Measurements from ENCODE around the gene EPHB2. TPM values are rescaled to one million over a fixed set of nuclear protein-coding genes. Genes with fewer than 3 reads are reported as not detected.

The EPHB2 gene
- total and polyA plus RNA-seq, 2 donors (not counting 1 experiment from before 2014, with no cell fraction given) = 0.07 to 0.39 TPM

DNA sequence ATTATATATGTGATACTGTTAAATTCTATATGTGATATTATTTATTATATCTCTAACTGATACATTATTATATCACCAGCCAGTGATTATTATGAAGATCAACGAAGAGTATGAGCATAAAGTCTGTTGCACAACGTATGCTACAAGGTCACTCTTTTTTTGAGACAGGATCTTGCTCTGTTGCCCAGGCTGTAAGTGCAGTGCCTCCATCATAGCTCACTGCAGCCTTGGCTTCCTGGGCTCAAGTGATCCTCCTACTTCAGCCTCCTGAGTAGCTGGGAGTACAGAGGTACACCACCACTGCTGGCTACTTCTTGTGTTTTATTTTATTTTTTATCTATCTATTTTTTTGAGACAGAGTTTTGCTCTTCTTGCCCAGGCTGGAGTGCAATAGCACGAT, 14.0 kb upstream of the EPHB2 start:
- Histone ChIP-seq H4K20me1 (ENCODE audit: control insufficient read depth, insufficient read depth, low read length, poor library complexity, severe bottlenecking) (no peaks in the 10 kb centered on the region), H3K27me3 (replicated peaks in 1 of 4; ENCODE audit: control extremely low read depth in 1 of 4, control insufficient read depth in 3 of 4, insufficient read depth in 4 of 4, low read length in 3 of 4) (no peaks in the 10 kb centered on the region), H3K27ac (ENCODE audit: low read length in 2 of 2) (no peak overlapping the region), H3K4me3 (ENCODE audit: control extremely low read depth in 1 of 5, extremely low read depth in 1 of 5, insufficient read depth in 1 of 5, low read depth in 2 of 5, low read length in 4 of 5) (no peak overlapping the region), H3K9me3 (ENCODE audit: control extremely low read depth in 1 of 3, control insufficient read depth in 2 of 3, insufficient read depth in 1 of 3, low read length in 2 of 3) (no peaks in the 10 kb centered on the region), H3K4me1 (ENCODE audit: control insufficient read depth in 2 of 2, insufficient read depth in 2 of 2, low read length in 2 of 2) (no peaks in the 10 kb centered on the region), H3K4me2 (replicated peaks; ENCODE audit: low read depth, low read length, poor library complexity, severe bottlenecking) (no peak overlapping the region), H3K36me3 (replicated peaks in 1 of 2; ENCODE audit: control extremely low read depth in 1 of 2, control insufficient read depth in 1 of 2, extremely low read depth in 1 of 2, insufficient read depth in 2 of 2, low read length in 1 of 2) (no peaks in the 10 kb centered on the region), H3K9ac (ENCODE audit: low read length) (no peak overlapping the region), H2AFZ (ENCODE audit: insufficient read depth, low read depth, low read length, poor library complexity, severe bottlenecking) (no peak overlapping the region), H3K79me2 (ENCODE audit: control insufficient read depth, insufficient read depth, low read length) (no peaks in the 10 kb centered on the region)
- H3K27ac Mint-ChIP-seq = no peak overlapping the region
- no peaks in the 10 kb centered on the region for H3K27me3 Mint-ChIP-seq
- no peaks in the 10 kb centered on the region for H3K4me1 Mint-ChIP-seq
- no peak overlapping the region for H3K4me3 Mint-ChIP-seq
- no peak for ATAC-seq (ENCODE audit: low read depth)
- TF ChIP-seq EZH2 (IDR thresholded peaks at IDR 0.05; ENCODE audit: borderline replicate concordance, insufficient read depth, low read depth, low read length, poor library complexity, severe bottlenecking) = no peak
- TF ChIP-seq, protein P1, sequence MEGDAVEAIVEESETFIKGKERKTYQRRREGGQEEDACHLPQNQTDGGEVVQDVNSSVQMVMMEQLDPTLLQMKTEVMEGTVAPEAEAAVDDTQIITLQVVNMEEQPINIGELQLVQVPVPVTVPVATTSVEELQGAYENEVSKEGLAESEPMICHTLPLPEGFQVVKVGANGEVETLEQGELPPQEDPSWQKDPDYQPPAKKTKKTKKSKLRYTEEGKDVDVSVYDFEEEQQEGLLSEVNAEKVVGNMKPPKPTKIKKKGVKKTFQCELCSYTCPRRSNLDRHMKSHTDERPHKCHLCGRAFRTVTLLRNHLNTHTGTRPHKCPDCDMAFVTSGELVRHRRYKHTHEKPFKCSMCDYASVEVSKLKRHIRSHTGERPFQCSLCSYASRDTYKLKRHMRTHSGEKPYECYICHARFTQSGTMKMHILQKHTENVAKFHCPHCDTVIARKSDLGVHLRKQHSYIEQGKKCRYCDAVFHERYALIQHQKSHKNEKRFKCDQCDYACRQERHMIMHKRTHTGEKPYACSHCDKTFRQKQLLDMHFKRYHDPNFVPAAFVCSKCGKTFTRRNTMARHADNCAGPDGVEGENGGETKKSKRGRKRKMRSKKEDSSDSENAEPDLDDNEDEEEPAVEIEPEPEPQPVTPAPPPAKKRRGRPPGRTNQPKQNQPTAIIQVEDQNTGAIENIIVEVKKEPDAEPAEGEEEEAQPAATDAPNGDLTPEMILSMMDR (IDR thresholded peaks at IDR 0.05) = no peak
- no peak for DNase-seq
- 90% methylated on average over 3 of the region's 3 CpGs for WGBS (ENCODE audit: insufficient coverage)
- intact Hi-C loops (cut with micrococcal nuclease) = no loop called here
- H3K9me3 Mint-ChIP-seq (ENCODE audit: insufficient read depth) = no peaks in the 10 kb centered on the region
- POLR2A ChIA-PET = no interaction called here
- CTCF ChIA-PET = no interaction called here

DNA sequence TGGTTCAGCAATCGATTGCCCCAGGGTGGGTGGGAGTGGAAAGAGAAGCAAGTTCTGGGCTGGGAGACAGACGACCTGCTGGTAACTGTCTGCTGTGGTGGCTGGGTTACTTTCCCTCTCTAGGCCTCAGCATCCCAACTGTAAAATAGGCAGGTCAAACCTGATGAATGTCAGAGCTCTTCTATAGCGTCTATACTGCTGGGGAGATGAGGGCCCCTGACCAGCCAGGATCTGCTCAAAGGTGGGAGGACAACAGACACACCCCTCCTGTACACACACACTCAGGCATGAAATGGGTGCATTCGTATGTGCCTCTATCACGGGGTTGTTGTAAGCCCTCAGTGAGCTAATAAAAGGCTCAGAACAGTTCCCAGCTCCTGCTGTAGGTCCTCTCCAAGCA, 12.7 kb upstream of the EPHB2 start:
- no peak for ATAC-seq (ENCODE audit: low read depth)

More for the DNA sequence above, 12.7 kb upstream of the EPHB2 start:
- Histone ChIP-seq H2AFZ (ENCODE audit: insufficient read depth, low read depth, low read length, poor library complexity, severe bottlenecking) (no peak overlapping the region), H4K20me1 (ENCODE audit: control insufficient read depth, insufficient read depth, low read length, poor library complexity, severe bottlenecking) (no peaks in the 10 kb centered on the region), H3K4me3 (ENCODE audit: control extremely low read depth in 1 of 5, extremely low read depth in 1 of 5, insufficient read depth in 1 of 5, low read depth in 2 of 5, low read length in 4 of 5) (no peak overlapping the region), H3K9ac (ENCODE audit: low read length) (no peak overlapping the region), H3K4me2 (replicated peaks; ENCODE audit: low read depth, low read length, poor library complexity, severe bottlenecking) (no peak overlapping the region), H3K9me3 (ENCODE audit: control extremely low read depth in 1 of 3, control insufficient read depth in 2 of 3, insufficient read depth in 1 of 3, low read length in 2 of 3) (no peaks in the 10 kb centered on the region), H3K27me3 (replicated peaks in 1 of 4; ENCODE audit: control extremely low read depth in 1 of 4, control insufficient read depth in 3 of 4, insufficient read depth in 4 of 4, low read length in 3 of 4) (no peaks in the 10 kb centered on the region), H3K79me2 (ENCODE audit: control insufficient read depth, insufficient read depth, low read length) (no peaks in the 10 kb centered on the region), H3K27ac (ENCODE audit: low read length in 2 of 2) (no peak overlapping the region), H3K4me1 (ENCODE audit: control insufficient read depth in 2 of 2, insufficient read depth in 2 of 2, low read length in 2 of 2) (no peaks in the 10 kb centered on the region), H3K36me3 (replicated peaks in 1 of 2; ENCODE audit: control extremely low read depth in 1 of 2, control insufficient read depth in 1 of 2, extremely low read depth in 1 of 2, insufficient read depth in 2 of 2, low read length in 1 of 2) (no peaks in the 10 kb centered on the region)
- ChIA-PET POLR2A (no interaction called here), CTCF (no interaction called here)
- Mint-ChIP-seq H3K9me3 (ENCODE audit: insufficient read depth) (no peaks in the 10 kb centered on the region), H3K4me3 (no peak overlapping the region), H3K27ac (no peak overlapping the region), H3K27me3 (peaks cover 7% of the 10 kb centered on the region), H3K4me1 (no peaks in the 10 kb centered on the region)
- intact Hi-C loops (cut with micrococcal nuclease) = no loop called here
- TF ChIP-seq, protein P1 (IDR thresholded peaks at IDR 0.05) = no peak
- TF ChIP-seq EZH2 (IDR thresholded peaks at IDR 0.05; ENCODE audit: borderline replicate concordance, insufficient read depth, low read depth, low read length, poor library complexity, severe bottlenecking) = no peak
- 90% methylated on average over 3 of the region's 5 CpGs for WGBS (ENCODE audit: insufficient coverage)
- DNase-seq = no peak

Data from B cell (primary cell).